ENCODE results near the gene PDZK1.
"Not testable (repeated sequence)": the region's sequence is repeated elsewhere in the genome, so short reads cannot be mapped to it uniquely, and the experiment has no call there.

Gene PDZK1

DNA sequence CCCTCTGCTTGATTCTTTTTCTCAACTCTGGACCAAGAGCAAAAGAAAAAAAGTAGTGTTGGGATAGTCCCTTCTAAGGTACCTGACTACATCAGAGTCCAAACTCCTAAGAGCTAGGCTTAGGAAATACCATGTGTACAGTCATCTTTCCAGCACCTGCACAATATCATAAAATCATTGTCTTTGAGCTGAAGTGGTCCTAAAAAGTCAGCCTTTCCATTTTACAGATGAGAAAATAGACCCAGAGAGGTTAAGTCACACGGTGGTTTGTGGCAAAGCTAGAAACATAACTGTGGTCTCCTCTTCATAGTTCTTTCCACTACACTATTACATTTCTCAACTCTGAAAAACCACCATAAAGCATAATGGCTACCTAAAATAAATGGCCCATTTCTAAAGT, 63.2 kb downstream of the PDZK1 start:
- not testable (repeated sequence) for H3K9me3 Mint-ChIP-seq; H3K27ac Mint-ChIP-seq; H3K4me3 Mint-ChIP-seq; H3K27me3 Mint-ChIP-seq; H3K36me3 Mint-ChIP-seq (ENCODE audit: low read depth); DNase-seq
- ATAC-seq: peak; percentile 98
- H3K4me1 Mint-ChIP-seq: peaks cover 10% of the 10 kb centered on the region

- H3K4me1 Mint-ChIP-seq: peaks cover 11% of the 10 kb centered on the region
- not testable (repeated sequence) for H3K27ac Mint-ChIP-seq; H3K36me3 Mint-ChIP-seq (ENCODE audit: low read depth); H3K9me3 Mint-ChIP-seq; ATAC-seq; H3K27me3 Mint-ChIP-seq; H3K4me3 Mint-ChIP-seq; DNase-seq
Observed at GRCh38 chr1:145641886-145642285, 65.3 kb downstream of the PDZK1 start.

DNA sequence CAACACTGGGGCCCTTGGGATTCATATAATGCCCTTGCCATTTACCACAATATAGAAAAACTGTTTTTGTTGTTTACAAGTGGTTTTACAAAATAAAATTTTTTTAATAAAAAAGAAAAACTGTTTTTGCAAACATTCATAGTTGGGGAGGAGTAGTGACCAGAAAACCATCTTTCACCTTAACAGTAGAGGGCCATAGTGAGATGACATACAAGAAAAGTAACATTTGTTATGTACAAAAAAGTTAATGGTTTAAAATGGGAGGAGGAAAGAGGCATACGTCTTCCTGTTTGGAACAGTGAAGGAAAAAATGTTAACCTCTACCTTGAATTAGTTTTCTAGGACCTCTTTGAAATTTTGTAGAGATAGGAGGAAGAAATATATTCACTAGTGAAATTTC, 70.9 kb downstream of the PDZK1 start:
- not testable (repeated sequence) for DNase-seq; H3K27ac Mint-ChIP-seq; H3K4me3 Mint-ChIP-seq; H3K36me3 Mint-ChIP-seq (ENCODE audit: low read depth); ATAC-seq; H3K9me3 Mint-ChIP-seq; H3K27me3 Mint-ChIP-seq
- peaks cover 11% of the 10 kb centered on the region for H3K4me1 Mint-ChIP-seq

- not testable (repeated sequence) for ATAC-seq, H3K4me1 Mint-ChIP-seq
Observed at GRCh38 chr1:145622177-145622576, 85.0 kb downstream of the PDZK1 start.

More at GRCh38 chr1:145622177-145622576, 85.0 kb downstream of the PDZK1 start:
- not testable (repeated sequence) for H3K27me3 Mint-ChIP-seq; DNase-seq; H3K9me3 Mint-ChIP-seq; H3K27ac Mint-ChIP-seq; H3K4me3 Mint-ChIP-seq; H3K36me3 Mint-ChIP-seq (ENCODE audit: low read depth)

Data from activated naive CD8-positive, alpha-beta T cell treated with anti-CD3 and anti-CD28 coated beads, Interleukin-2, amount 50 U/mL, for 24 hours (primary cell).